IMR-90 (cell line): ENCODE results near the gene MINDY3.

ENCODE experiments used
- CEBPB ChIP-seq: IDR thresholded peaks from 2 replicates; pipeline ENCODE4 v1.6.1; 2012; ENCODE audit warnings: low read depth, low read length, improper control_type of control experiment
- CTCF ChIP-seq: conservative IDR thresholded peaks from 2 replicates; pipeline ENCODE4 v1.5.1; 2012; ENCODE audit warnings: mild to moderate bottlenecking, low read depth, low read length, improper control_type of control experiment
- ELK1 ChIP-seq: fragments of 150-350 bp; IDR thresholded peaks from 2 replicates; pipeline ENCODE4 v1.6.1; 2016; ENCODE audit warnings: low read depth, mild to moderate bottlenecking, low read length, moderate library complexity, borderline replicate concordance
- RAD21 ChIP-seq: IDR thresholded peaks from 2 replicates; pipeline ENCODE4 v1.6.1; 2012; ENCODE audit warnings: low read length, improper control_type of control experiment

DNA sequence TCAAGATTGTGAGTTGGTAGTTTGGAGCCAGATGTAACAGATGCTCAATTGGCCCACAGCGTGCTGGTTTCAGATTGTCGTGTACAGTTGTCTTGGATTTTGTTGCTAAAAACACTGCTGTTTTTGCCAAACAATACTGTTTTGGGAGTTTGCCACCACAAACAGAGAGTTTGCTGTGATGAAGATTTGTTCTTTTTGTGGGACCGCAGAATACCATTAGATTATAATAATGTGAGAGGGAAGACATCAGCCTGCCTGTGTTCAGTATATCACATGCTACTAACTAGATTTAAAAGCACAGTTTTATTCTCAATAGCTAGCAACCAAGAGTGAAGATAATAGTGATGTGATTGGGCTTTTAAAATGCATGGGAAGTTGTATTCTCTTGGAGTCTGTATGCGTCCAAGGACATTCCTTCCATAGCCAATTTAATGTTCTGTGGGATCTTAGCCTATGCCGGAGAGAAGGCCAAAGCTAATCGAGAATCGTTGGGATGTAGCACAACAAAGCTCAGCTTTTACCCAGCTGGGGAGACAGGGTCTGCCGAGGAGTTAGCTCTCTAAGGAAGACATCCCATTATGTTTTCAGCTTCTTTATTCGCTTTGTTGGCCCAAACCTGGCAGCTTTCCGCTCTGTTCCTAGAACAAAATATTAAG is 121.9 kb downstream of the MINDY3 start:
- TF ChIP-seq CEBPB (no peak), CTCF (no peak), ELK1 (no peak), RAD21 (no peak)
